GM12865 (cell line): ENCODE data around the gene NRCAM.

Experiments used
- DNase-seq: peaks from one replicate; pipeline ENCODE4 v3.0.0; 2010; ENCODE audit warnings: low read depth
- H3K4me3 ChIP-seq: 2 replicates; pipeline ENCODE4 v1.5.1; 2011; ENCODE audit warnings: mild to moderate bottlenecking, low read depth, low read length, control low read depth
- CTCF ChIP-seq: IDR thresholded peaks from 2 replicates; pipeline ENCODE4 v1.5.1; 2011; ENCODE audit warnings: low read length, control low read depth, low read depth, inconsistent platforms; ENCODE audit not compliant: insufficient read depth; ENCODE audit errors: missing control alignments

The NRCAM gene

GRCh38 chr7:108140671-108141070 lies 315.6 kb downstream of the NRCAM start:
- no peak overlapping the region for H3K4me3 ChIP-seq
- no peak for DNase-seq
- TF ChIP-seq CTCF, result no peak

- no peak for TF ChIP-seq CTCF
- no peak for DNase-seq
- H3K4me3 ChIP-seq, result no peak overlapping the region
Observed at GRCh38 chr7:108138911-108139310, 317.3 kb downstream of the NRCAM start.

GRCh38 chr7:108137993-108138392 lies 318.2 kb downstream of the NRCAM start:
- no peak overlapping the region for H3K4me3 ChIP-seq
- no peak for DNase-seq
- no peak for TF ChIP-seq CTCF

GRCh38 chr7:108137040-108137439 lies 319.2 kb downstream of the NRCAM start:
- no peak for DNase-seq
- no peak for TF ChIP-seq CTCF
- H3K4me3 ChIP-seq, result no peak overlapping the region

GRCh38 chr7:108136191-108136688 lies 320.0 kb downstream of the NRCAM start:
- DNase-seq, result no peak
- no peak overlapping the region for H3K4me3 ChIP-seq

GRCh38 chr7:108135446-108136190 lies 320.6 kb downstream of the NRCAM start:
- peak; percentile 87 for DNase-seq
- no peak overlapping the region for H3K4me3 ChIP-seq
- TF ChIP-seq CTCF, result no peak

More at GRCh38 chr7:108136191-108136688, 320.0 kb downstream of the NRCAM start:
- TF ChIP-seq CTCF, result no peak

- no peak for DNase-seq
- TF ChIP-seq CTCF, result no peak
- H3K4me3 ChIP-seq, result no peak overlapping the region
Observed at GRCh38 chr7:108134486-108134885, 321.8 kb downstream of the NRCAM start.
